ENCODE results near the gene APBA1.

Gene APBA1

GRCh38 chr9:69515810-69516209 is 156.4 kb downstream of the APBA1 start:
- no peak for ATAC-seq
- no peak for TF ChIP-seq TSHZ2 (CRISPR knock-in tag; IDR thresholded peaks at IDR 0.05)
- TF ChIP-seq ZNF565 (CRISPR knock-in tag; conservative IDR thresholded peaks at IDR 0.05; ENCODE audit: low read depth): no peak
- TF ChIP-seq ARNTL (CRISPR knock-in tag; IDR thresholded peaks at IDR 0.05; ENCODE audit: borderline replicate concordance, low read depth): no peak
- no peak for TF ChIP-seq ZFP3 (CRISPR knock-in tag; IDR thresholded peaks at IDR 0.05)
- TF ChIP-seq CSRNP3 (CRISPR knock-in tag; IDR thresholded peaks at IDR 0.05): no peak
- TF ChIP-seq BACH2 (CRISPR knock-in tag; IDR thresholded peaks at IDR 0.05; ENCODE audit: borderline replicate concordance): no peak
- TF ChIP-seq TOX (CRISPR knock-in tag; IDR thresholded peaks at IDR 0.05; ENCODE audit: borderline replicate concordance): no peak
- TF ChIP-seq ZFP30 (CRISPR knock-in tag; IDR thresholded peaks at IDR 0.05): no peak
- no peak for TF ChIP-seq ZC3H10 (CRISPR knock-in tag; IDR thresholded peaks at IDR 0.05)
- TF ChIP-seq RARB (CRISPR knock-in tag; IDR thresholded peaks at IDR 0.05): no peak
- TF ChIP-seq PPARA (CRISPR knock-in tag; IDR thresholded peaks at IDR 0.05; ENCODE audit: borderline replicate concordance): no peak
- no peak for TF ChIP-seq OSR1 (CRISPR knock-in tag; IDR thresholded peaks at IDR 0.05)
- TF ChIP-seq CSDC2 (CRISPR knock-in tag; IDR thresholded peaks at IDR 0.05): no peak
- TF ChIP-seq GLIS3 (CRISPR knock-in tag; IDR thresholded peaks at IDR 0.05): no peak
- no peak for TF ChIP-seq TCF4 (CRISPR knock-in tag; IDR thresholded peaks at IDR 0.05; ENCODE audit: borderline replicate concordance)
- no peak for TF ChIP-seq POU6F1 (CRISPR knock-in tag; IDR thresholded peaks at IDR 0.05; ENCODE audit: borderline replicate concordance, low read depth)

GRCh38 chr9:69513141-69513820 is 158.9 kb downstream of the APBA1 start:
- no peak for TF ChIP-seq ZC3H10 (CRISPR knock-in tag; IDR thresholded peaks at IDR 0.05)
- TF ChIP-seq TOX (CRISPR knock-in tag; IDR thresholded peaks at IDR 0.05; ENCODE audit: borderline replicate concordance): no peak
- TF ChIP-seq ZNF565 (CRISPR knock-in tag; conservative IDR thresholded peaks at IDR 0.05; ENCODE audit: low read depth): no peak
- no peak for TF ChIP-seq ZNF8 (CRISPR knock-in tag; IDR thresholded peaks at IDR 0.05)
- TF ChIP-seq ARNTL (CRISPR knock-in tag; IDR thresholded peaks at IDR 0.05; ENCODE audit: borderline replicate concordance, low read depth): no peak
- TF ChIP-seq ZFP30 (CRISPR knock-in tag; IDR thresholded peaks at IDR 0.05): no peak
- ATAC-seq: no peak

GRCh38 chr9:69504058-69504457 is 168.1 kb downstream of the APBA1 start:
- ATAC-seq: no peak
- no peak for TF ChIP-seq TOX (CRISPR knock-in tag; IDR thresholded peaks at IDR 0.05; ENCODE audit: borderline replicate concordance)
- no peak for TF ChIP-seq ESRRG (CRISPR knock-in tag; IDR thresholded peaks at IDR 0.05)
- no peak for TF ChIP-seq TCF4 (CRISPR knock-in tag; IDR thresholded peaks at IDR 0.05; ENCODE audit: borderline replicate concordance)
- TF ChIP-seq PATZ1 (CRISPR knock-in tag; IDR thresholded peaks at IDR 0.05; ENCODE audit: borderline replicate concordance): no peak
- no peak for TF ChIP-seq ISL1 (CRISPR knock-in tag; IDR thresholded peaks at IDR 0.05)
- TF ChIP-seq PPARA (CRISPR knock-in tag; IDR thresholded peaks at IDR 0.05; ENCODE audit: borderline replicate concordance): no peak

Measured in SK-N-SH treated with all-trans-retinoic acid at 6 μM for 48 hours (cell line).